ENCODE measurements around the gene AVP. TPM values are rescaled to one million over a fixed set of nuclear protein-coding genes. Genes with fewer than 3 reads are reported as not detected.

AVP gene
- total RNA-seq, 1 experiment from 2014 or later, result not detected

DNA sequence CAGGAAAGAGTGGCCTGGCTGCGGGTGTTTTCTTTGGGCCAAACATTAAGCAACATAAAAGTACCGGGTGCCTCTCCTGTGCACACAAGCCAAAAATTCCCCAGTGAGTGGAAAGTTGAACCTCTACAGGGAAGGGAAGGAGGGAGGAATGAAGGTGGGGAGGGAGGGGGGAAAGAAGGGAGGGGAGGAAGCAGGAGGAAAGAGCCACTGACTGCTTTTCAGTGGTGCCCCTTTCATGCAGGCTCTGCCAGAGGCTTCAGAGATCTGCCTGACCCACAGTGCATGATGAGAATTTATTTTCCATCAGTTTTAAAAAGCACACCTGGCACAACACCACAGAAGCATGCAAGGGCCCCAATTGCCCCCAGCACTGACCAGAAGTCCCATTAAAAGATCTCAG is 27.5 kb upstream of the AVP start:
- ATAC-seq (no peak), DNase-seq (ENCODE audit: low read depth, low spot score) (no peak)
- no peak overlapping the region for H3K27ac ChIP-seq (ENCODE audit: low read length)
- TF ChIP-seq, protein P1, sequence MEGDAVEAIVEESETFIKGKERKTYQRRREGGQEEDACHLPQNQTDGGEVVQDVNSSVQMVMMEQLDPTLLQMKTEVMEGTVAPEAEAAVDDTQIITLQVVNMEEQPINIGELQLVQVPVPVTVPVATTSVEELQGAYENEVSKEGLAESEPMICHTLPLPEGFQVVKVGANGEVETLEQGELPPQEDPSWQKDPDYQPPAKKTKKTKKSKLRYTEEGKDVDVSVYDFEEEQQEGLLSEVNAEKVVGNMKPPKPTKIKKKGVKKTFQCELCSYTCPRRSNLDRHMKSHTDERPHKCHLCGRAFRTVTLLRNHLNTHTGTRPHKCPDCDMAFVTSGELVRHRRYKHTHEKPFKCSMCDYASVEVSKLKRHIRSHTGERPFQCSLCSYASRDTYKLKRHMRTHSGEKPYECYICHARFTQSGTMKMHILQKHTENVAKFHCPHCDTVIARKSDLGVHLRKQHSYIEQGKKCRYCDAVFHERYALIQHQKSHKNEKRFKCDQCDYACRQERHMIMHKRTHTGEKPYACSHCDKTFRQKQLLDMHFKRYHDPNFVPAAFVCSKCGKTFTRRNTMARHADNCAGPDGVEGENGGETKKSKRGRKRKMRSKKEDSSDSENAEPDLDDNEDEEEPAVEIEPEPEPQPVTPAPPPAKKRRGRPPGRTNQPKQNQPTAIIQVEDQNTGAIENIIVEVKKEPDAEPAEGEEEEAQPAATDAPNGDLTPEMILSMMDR (IDR thresholded peaks at IDR 0.05), result no peak
- no peak for TF ChIP-seq TCF7L2 (IDR thresholded peaks at IDR 0.05; ENCODE audit: low read depth, low read length)
- TF ChIP-seq REST (IDR thresholded peaks at IDR 0.05; ENCODE audit: insufficient read depth in 1 of 2, low read depth in 2 of 2, low read length in 1 of 2), result no peak
- TF ChIP-seq POLR2AphosphoS5 (IDR thresholded peaks at IDR 0.05; ENCODE audit: low read depth, low read length), result no peak
- TF ChIP-seq SIN3A (IDR thresholded peaks at IDR 0.05; ENCODE audit: borderline replicate concordance, insufficient read depth, low read depth, low read length), result no peak
- BruUV-seq (replicated peaks), result no TSS peak
- no peaks in the 10 kb centered on the region; the same call in 1 of the 2 replicates for H3K4me1 ChIP-seq (ENCODE audit: control insufficient read depth, insufficient read depth, low read length)
- ChIA-PET POLR2A (no interaction called here), CTCF (no interaction called here)
- no peaks in the 10 kb centered on the region for H3K27me3 ChIP-seq (ENCODE audit: control insufficient read depth, insufficient read depth, low read length)
- H3K4me3 ChIP-seq (ENCODE audit: low read depth in 2 of 2, low read length in 2 of 2), result no peak overlapping the region
- in situ Hi-C loops (cut with HindIII; ENCODE audit: low pct_unique_long_range_greater_than_20kb, low sequenced_read_pairs), result no loop called here
- no peaks in the 10 kb centered on the region for H3K9me3 ChIP-seq (ENCODE audit: control insufficient read depth, insufficient read depth, low read depth, low read length)
- intact Hi-C loops (cut with micrococcal nuclease; ENCODE audit: unreplicated experiment), result no loop called here
- no peaks in the 10 kb centered on the region for H3K36me3 ChIP-seq (ENCODE audit: control insufficient read depth, insufficient read depth, low read length)

DNA sequence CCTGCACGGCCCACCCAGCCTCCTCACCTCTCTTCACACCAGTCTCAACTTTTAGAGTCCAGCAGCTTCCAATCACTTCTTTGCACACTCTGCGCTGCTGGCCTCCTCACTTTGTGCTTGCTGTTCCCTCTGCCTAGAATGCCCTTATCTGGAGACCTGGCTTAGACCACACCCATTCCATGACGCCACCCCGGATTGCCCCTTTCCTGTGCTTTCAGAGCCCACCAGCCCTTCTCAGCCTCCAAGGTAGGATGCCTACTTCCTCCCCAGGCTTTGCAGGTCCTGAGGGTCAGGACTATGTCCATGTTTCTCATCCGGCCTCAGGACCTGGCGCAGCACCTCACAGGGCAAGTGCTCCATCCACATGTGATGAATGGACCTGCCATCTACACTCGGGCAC is 27.0 kb upstream of the AVP start:
- H3K36me3 ChIP-seq (ENCODE audit: control insufficient read depth, insufficient read depth, low read length), result no peaks in the 10 kb centered on the region
- POLR2A ChIA-PET, result no interaction called here
- CTCF ChIA-PET, result no interaction called here
- H3K27me3 ChIP-seq (ENCODE audit: control insufficient read depth, insufficient read depth, low read length), result no peaks in the 10 kb centered on the region
- TF ChIP-seq TCF7L2 (IDR thresholded peaks at IDR 0.05; ENCODE audit: low read depth, low read length) (no peak), POLR2AphosphoS5 (IDR thresholded peaks at IDR 0.05; ENCODE audit: low read depth, low read length) (no peak), SIN3A (IDR thresholded peaks at IDR 0.05; ENCODE audit: borderline replicate concordance, insufficient read depth, low read depth, low read length) (no peak), REST (IDR thresholded peaks at IDR 0.05; ENCODE audit: insufficient read depth in 1 of 2, low read depth in 2 of 2, low read length in 1 of 2) (no peak)
- TF ChIP-seq, protein P1 (IDR thresholded peaks at IDR 0.05), result no peak
- in situ Hi-C loops (cut with HindIII; ENCODE audit: low pct_unique_long_range_greater_than_20kb, low sequenced_read_pairs) (no loop called here), intact Hi-C loops (cut with micrococcal nuclease; ENCODE audit: unreplicated experiment) (no loop called here)
- ATAC-seq (no peak), DNase-seq (ENCODE audit: low read depth, low spot score) (no peak)
- H3K4me3 ChIP-seq (ENCODE audit: low read depth in 2 of 2, low read length in 2 of 2), result no peak overlapping the region
- H3K27ac ChIP-seq (ENCODE audit: low read length), result no peak overlapping the region
- no peaks in the 10 kb centered on the region; the same call in 1 of the 2 replicates for H3K4me1 ChIP-seq (ENCODE audit: control insufficient read depth, insufficient read depth, low read length)
- no peaks in the 10 kb centered on the region for H3K9me3 ChIP-seq (ENCODE audit: control insufficient read depth, insufficient read depth, low read depth, low read length)
- BruUV-seq (replicated peaks), result no TSS peak
